ENCODE data around the gene TBXT.

- TF ChIP-seq ZBTB38 (CRISPR knock-in tag; IDR thresholded peaks at IDR 0.05) (no peak), CTCF (CRISPR knock-in tag; IDR thresholded peaks at IDR 0.05) (no peak)
Measured at GRCh38 chr6:166145751-166146150, 21.9 kb downstream of the TBXT start.
